HepG2 (cell line): Measurements from ENCODE around the gene MRS2. TPM values are rescaled to one million over a fixed set of nuclear protein-coding genes. Genes with fewer than 3 reads are reported as not detected.
A peak's percentile ranks its signal among the peaks of the same experiment; 100 is the strongest.
"Not testable (repeated sequence)": the region's sequence is repeated elsewhere in the genome, so short reads cannot be mapped to it uniquely, and the experiment has no call there.

Experiments used
- ATAC-seq: fragments of 200-7000 bp; cut with Tn5 transposase; 3 replicates; pipeline ENCODE4 v1.9.1; 2020; ENCODE audit warnings: mild to moderate bottlenecking, moderate library complexity
- BruUV-seq: library from RNA; stranded (reverse); fragments of 400-500 nt; replicated peaks from 2 replicates; lab custom pipeline; 2021; lab: Mats Ljungman, UMichigan
- CTCF ChIA-PET: fragments of 300-600 bp; formaldehyde crosslinking; extraction: SDS; loops from one replicate; lab custom pipeline; 2021; ENCODE audit warnings: low total read pairs, inconsistent platforms, low intra/inter-chr PET ratio; lab: Yijun Ruan, JAX
- POLR2A ChIA-PET: fragments of 350-600 bp; sonication (Branson Sonifier 250); formaldehyde crosslinking; loops from one replicate; lab custom pipeline; 2020; ENCODE audit warnings: antibody characterized with exemption, inconsistent platforms; lab: Yijun Ruan, JAX
- DNase-seq: peaks from one replicate; pipeline ENCODE4 v3.0.0-alpha.2; 2015; ENCODE audit warnings: low spot score
- FAIRE-seq: peaks from 3 replicates; lab custom pipeline; 2011; peaks lifted over from hg19 to GRCh38; lab: Jason Lieb, UNC
- H2AFZ ChIP-seq: one replicate; pipeline ENCODE4 v1.6.1; 2011; ENCODE audit warnings: low read length, inconsistent platforms
- H3K27ac ChIP-seq: fragments of 300-600 bp; 3 replicates; pipeline ENCODE4 v1.8.0; 2011; ENCODE audit warnings: mixed run types, mild to moderate bottlenecking, mixed read lengths, low read length, inconsistent platforms; ENCODE audit not compliant: insufficient read depth; ENCODE audit errors: extremely low read length
- H3K27me3 ChIP-seq, 2 experiments: fragments of 200-600 bp in 1 of 2; 2 replicates in 1 of 2; 3 replicates in 1 of 2; pipeline versions ENCODE4 v1.6.0 to v1.8.0; 2011; ENCODE audit warnings: low read length in 2 of 2, mild to moderate bottlenecking in 2 of 2, moderate library complexity in 2 of 2, inconsistent platforms in 1 of 2; ENCODE audit not compliant: insufficient read depth in 2 of 2, control insufficient read depth in 1 of 2
- H3K36me3 ChIP-seq, 2 experiments: fragments of 200-600 bp in 1 of 2; replicated peaks in 1 of 2; 2 replicates in 1 of 2; 3 replicates in 1 of 2; pipeline versions ENCODE4 v1.5.1 to v1.8.0; 2011; ENCODE audit warnings: low read length in 2 of 2, inconsistent platforms in 1 of 2; ENCODE audit not compliant: insufficient read depth in 2 of 2, control insufficient read depth in 1 of 2
- H3K4me1 ChIP-seq: 2 replicates; pipeline ENCODE4 v1.5.1; 2012; ENCODE audit warnings: low read length, inconsistent platforms; ENCODE audit not compliant: insufficient read depth
- H3K4me2 ChIP-seq: 2 replicates; pipeline ENCODE4 v1.6.0; 2011; ENCODE audit warnings: low read depth, low read length, inconsistent platforms
- H3K4me3 ChIP-seq, 3 experiments: fragments of 200-600 bp in 1 of 3; sonication (generic), shearing (Covaris generic) in 1 of 3; replicated peaks in 1 of 3; 2 replicates each; pipeline ENCODE4 v1.5.1; 2011 to 2016; ENCODE audit warnings: low read length in 3 of 3, inconsistent platforms in 2 of 3, low read depth in 2 of 3, mild to moderate bottlenecking in 2 of 3, control low read depth in 1 of 3, mixed read lengths in 1 of 3; ENCODE audit not compliant: insufficient read depth in 1 of 3
- H3K79me2 ChIP-seq: one replicate; pipeline ENCODE4 v1.6.1; 2011; ENCODE audit warnings: low read length, inconsistent platforms; ENCODE audit not compliant: insufficient read depth
- H3K9ac ChIP-seq: 2 replicates; pipeline ENCODE4 v1.6.0; 2011; ENCODE audit warnings: mild to moderate bottlenecking, low read depth, low read length, inconsistent platforms; ENCODE audit not compliant: insufficient read depth
- H3K9me3 ChIP-seq: 2 replicates; pipeline ENCODE4 v1.5.1; 2012; ENCODE audit warnings: mild to moderate bottlenecking, low read length
- H4K20me1 ChIP-seq: 2 replicates; pipeline ENCODE4 v1.6.0; 2011; ENCODE audit warnings: inconsistent platforms, mild to moderate bottlenecking, low read length, moderate library complexity; ENCODE audit not compliant: insufficient read depth
- BORCS8-MEF2B ChIP-seq: sonication (generic); formaldehyde crosslinking; IDR thresholded peaks from 2 replicates; pipeline ENCODE4 v1.8.0; 2022; ENCODE audit warnings: mild to moderate bottlenecking, missing genetic modification reagents
- FOXA3 ChIP-seq: IDR thresholded peaks from 2 replicates; pipeline ENCODE4 v1.6.1; 2016; ENCODE audit warnings: missing genetic modification reagents, missing compliant biosample characterization
- FOXK1 ChIP-seq: sonication (generic); formaldehyde crosslinking; IDR thresholded peaks from 2 replicates; pipeline ENCODE4 v1.4.0; 2020; ENCODE audit warnings: low read depth, missing genetic modification reagents, borderline replicate concordance
- FOXP1 ChIP-seq, 2 experiments: fragments of 450-650 bp in 1 of 2; IDR thresholded peaks; 2 replicates each; pipeline ENCODE4 v1.6.1; 2017 to 2018; ENCODE audit warnings: antibody characterized with exemption in 1 of 2
- PPARG ChIP-seq: conservative IDR thresholded peaks from 2 replicates; pipeline ENCODE4 v1.6.1; 2016; ENCODE audit warnings: missing biosample characterization, missing genetic modification reagents
- TBX2 ChIP-seq: sonication (generic); formaldehyde crosslinking; IDR thresholded peaks from 2 replicates; pipeline ENCODE4 v1.5.0; 2020; ENCODE audit warnings: missing genetic modification reagents, mild to moderate bottlenecking, borderline replicate concordance
- TFAP4 ChIP-seq: sonication (generic); IDR thresholded peaks from 2 replicates; pipeline ENCODE4 v1.6.1; 2016; ENCODE audit warnings: low read depth, borderline replicate concordance
- ZNF609 ChIP-seq: sonication (generic); formaldehyde crosslinking; IDR thresholded peaks from 2 replicates; pipeline ENCODE4 v1.4.0; 2020; ENCODE audit warnings: mild to moderate bottlenecking, missing genetic modification reagents, borderline replicate concordance
- ZNF629 ChIP-seq: sonication (generic); formaldehyde crosslinking; conservative IDR thresholded peaks from 2 replicates; pipeline ENCODE4 v1.5.0; 2020; ENCODE audit warnings: missing genetic modification reagents
- WGBS: methylation state at CpG from one replicate; pipeline ENCODE4 v1.1.6; 2017; ENCODE audit warnings: low lambda C conversion rate; 5-methylcytosine and 5-hydroxymethylcytosine counted together
- in situ Hi-C: cut with HindIII; loops from 2 replicates; pipeline ENCODE4 v1.10.0; 2017; ENCODE audit warnings: low pct_unique_long_range_greater_than_20kb; ENCODE audit not compliant: extremely low pct_ligation_motif_present
- intact Hi-C: fragments of 100-400 bp; cut with micrococcal nuclease; formaldehyde crosslinking; loops from one replicate; pipeline ENCODE4 v1.10.0; 2022; ENCODE audit not compliant: unreplicated experiment
- polyA plus RNA-seq, 8 experiments: library from polyadenylated mRNA; depleted of rRNA in 3 of 8; stranded (reverse) in 7 of 8; unstranded in 1 of 8; fragments of >200 nt; fragmentation: Illumina TruSeq in 4 of 8; extraction: Trizol in 4 of 8; gene quantifications; 2 replicates each; pipeline versions ENCODE4 v1.2.1 to v1.2.3, GENCODE V29; 2011 to 2016; ENCODE audit warnings: low read depth in 4 of 8, missing spikeins in 1 of 8, mixed read lengths in 1 of 8; ENCODE audit not compliant: insufficient read depth in 1 of 8
- total RNA-seq, 5 experiments: library from RNA; depleted of rRNA; stranded (reverse); fragments of >200 nt; fragmentation: Illumina TruSeq; extraction: Trizol; gene quantifications; 2 replicates each; pipeline ENCODE4 v1.2.3, GENCODE V29; 2016; ENCODE audit warnings: low read depth in 1 of 5
- TF ChIP-seq, protein P1 (sequence below): IDR thresholded peaks from 2 replicates; pipeline ENCODE4 v1.6.1; 2016
- TF ChIP-seq, protein P2 (sequence below): sonication (generic); formaldehyde crosslinking; IDR thresholded peaks from 2 replicates; pipeline ENCODE4 v1.4.0; 2020; ENCODE audit warnings: missing genetic modification reagents, borderline replicate concordance

The MRS2 gene
- total and polyA plus RNA-seq, 2 of the 13 experiments (the other 11 are each of a cell fraction or from before 2014, with no cell fraction given) = 31.1 to 83.8 TPM

- H3K27me3 ChIP-seq; H3K27ac ChIP-seq; BruUV-seq; H4K20me1 ChIP-seq; in situ Hi-C loops; H3K36me3 ChIP-seq; ATAC-seq; FAIRE-seq; POLR2A ChIA-PET; TF ChIP-seq FOXP1 (IDR thresholded peaks at IDR 0.05): not testable (repeated sequence)
- CTCF ChIA-PET = interaction anchor here (1.6 kb wide), 1 partner anchor 117 kb away, joined by 6 read pairs; no protein-coding TSS in a partner anchor
- Histone ChIP-seq H3K9ac (peak overlapping the region; percentile 1; the same call in 1 of the 2 replicates), H3K4me2 (peak overlapping the region; percentile 88), H3K4me1 (peaks cover 51% of the 10 kb centered on the region), H3K79me2 (peaks cover 31% of the 10 kb centered on the region), H3K4me3 (peak overlapping the region; percentile 6 to 50 (median 30); a peak in 4 of 6 replicates), H3K9me3 (peaks cover 12% of the 10 kb centered on the region), H2AFZ (peak overlapping the region; percentile 71)
- WGBS = 3% methylated on average over 17 of the region's 17 CpGs
- DNase-seq = peak; percentile 32
- intact Hi-C loops = loop anchor here (5.0 kb wide), 1 partner anchor 338 kb away; no protein-coding TSS in a partner anchor
- TF ChIP-seq, protein P1, sequence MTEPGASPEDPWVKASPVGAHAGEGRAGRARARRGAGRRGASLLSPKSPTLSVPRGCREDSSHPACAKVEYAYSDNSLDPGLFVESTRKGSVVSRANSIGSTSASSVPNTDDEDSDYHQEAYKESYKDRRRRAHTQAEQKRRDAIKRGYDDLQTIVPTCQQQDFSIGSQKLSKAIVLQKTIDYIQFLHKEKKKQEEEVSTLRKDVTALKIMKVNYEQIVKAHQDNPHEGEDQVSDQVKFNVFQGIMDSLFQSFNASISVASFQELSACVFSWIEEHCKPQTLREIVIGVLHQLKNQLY (CRISPR knock-in tag) = peak; percentile 87
- 0 out of 2 replicates have a peak, but pooled peaks have one; percentile 18 for TF ChIP-seq FOXA3
- TF ChIP-seq PPARG = 0 out of 2 replicates have a peak, but pooled peaks have one; percentile 14
- TF ChIP-seq TFAP4 = peak; percentile 21; the same call in 1 of the 2 replicates
- TF ChIP-seq BORCS8-MEF2B = peak; percentile 29; the same call in 1 of the 2 replicates
- TF ChIP-seq, protein P2, sequence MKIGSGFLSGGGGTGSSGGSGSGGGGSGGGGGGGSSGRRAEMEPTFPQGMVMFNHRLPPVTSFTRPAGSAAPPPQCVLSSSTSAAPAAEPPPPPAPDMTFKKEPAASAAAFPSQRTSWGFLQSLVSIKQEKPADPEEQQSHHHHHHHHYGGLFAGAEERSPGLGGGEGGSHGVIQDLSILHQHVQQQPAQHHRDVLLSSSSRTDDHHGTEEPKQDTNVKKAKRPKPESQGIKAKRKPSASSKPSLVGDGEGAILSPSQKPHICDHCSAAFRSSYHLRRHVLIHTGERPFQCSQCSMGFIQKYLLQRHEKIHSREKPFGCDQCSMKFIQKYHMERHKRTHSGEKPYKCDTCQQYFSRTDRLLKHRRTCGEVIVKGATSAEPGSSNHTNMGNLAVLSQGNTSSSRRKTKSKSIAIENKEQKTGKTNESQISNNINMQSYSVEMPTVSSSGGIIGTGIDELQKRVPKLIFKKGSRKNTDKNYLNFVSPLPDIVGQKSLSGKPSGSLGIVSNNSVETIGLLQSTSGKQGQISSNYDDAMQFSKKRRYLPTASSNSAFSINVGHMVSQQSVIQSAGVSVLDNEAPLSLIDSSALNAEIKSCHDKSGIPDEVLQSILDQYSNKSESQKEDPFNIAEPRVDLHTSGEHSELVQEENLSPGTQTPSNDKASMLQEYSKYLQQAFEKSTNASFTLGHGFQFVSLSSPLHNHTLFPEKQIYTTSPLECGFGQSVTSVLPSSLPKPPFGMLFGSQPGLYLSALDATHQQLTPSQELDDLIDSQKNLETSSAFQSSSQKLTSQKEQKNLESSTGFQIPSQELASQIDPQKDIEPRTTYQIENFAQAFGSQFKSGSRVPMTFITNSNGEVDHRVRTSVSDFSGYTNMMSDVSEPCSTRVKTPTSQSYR (CRISPR knock-in tag) = peak; percentile 31; the same call in 1 of the 2 replicates
- TF ChIP-seq FOXK1 (CRISPR knock-in tag) = 0 out of 2 replicates have a peak, but pooled peaks have one; percentile 34
- TF ChIP-seq ZNF609 (CRISPR knock-in tag) = peak; percentile 16; the same call in 1 of the 2 replicates
- 0 out of 2 replicates have a peak, but pooled peaks have one; percentile 8 for TF ChIP-seq ZNF629 (CRISPR knock-in tag)
- TF ChIP-seq TBX2 (CRISPR knock-in tag) = peak; percentile 18; the same call in 1 of the 2 replicates
- peak; percentile 85 for TF ChIP-seq FOXP1 (CRISPR knock-in tag; IDR thresholded peaks at IDR 0.05)
Observed at GRCh38 chr6:24400045-24401039, 2.4 kb upstream of the MRS2 start.
